Measurements from ENCODE around the gene EEFSEC. TPM values are rescaled to one million over a fixed set of nuclear protein-coding genes. Genes with fewer than 3 reads are reported as not detected.

EEFSEC gene
- total RNA-seq (2021): 9.5 and 10.2 TPM in 2 replicates
- long read RNA-seq, transcript EEFSEC-201 (7 exons, 2,232 nt): major isoform, 79 of 118 reads
- long read RNA-seq, partial matches to known transcripts: 0 of 118 reads
- long read RNA-seq, other reads (novel, unspliced or antisense): 39 of 118 reads

- Histone ChIP-seq H2AFZ (ENCODE audit: low read length) (peak within 1 kb of the TSS; percentile 14), H3K23ac (ENCODE audit: insufficient read length, low read depth, low read length) (no peak within 1 kb of the TSS), H3K9me3 (ENCODE audit: control insufficient read depth, low read depth, low read length) (no peaks in the 10 kb centered on the region), H4K8ac (replicated peaks; ENCODE audit: insufficient read length, low read depth, low read length) (no peak within 1 kb of the TSS), H3K4me2 (ENCODE audit: insufficient read depth, insufficient read length, low read length) (peak within 1 kb of the TSS; percentile 32), H3K4ac (ENCODE audit: low read depth, low read length) (no peak within 1 kb of the TSS), H3T11ph (ENCODE audit: low read length) (no peak within 1 kb of the TSS), H3K27ac (ENCODE audit: insufficient read length, low read depth, low read length) (no peak within 1 kb of the TSS), H2BK12ac (ENCODE audit: insufficient read length, low read depth, low read length) (no peak within 1 kb of the TSS), H3K56ac (ENCODE audit: insufficient read length, low read depth, low read length) (no peak within 1 kb of the TSS), H3K14ac (ENCODE audit: insufficient read depth, low read length) (peak within 1 kb of the TSS; percentile 71; the same call in 1 of the 2 replicates), H3K9ac (ENCODE audit: extremely low read depth, insufficient read length, low read length) (peak within 1 kb of the TSS; percentile 79), H3K23me2 (ENCODE audit: insufficient read length, low read depth, low read length, poor library complexity, severe bottlenecking) (no peaks in the 10 kb centered on the region), H3K79me1 (ENCODE audit: insufficient read depth, low read depth, low read length, poor library complexity, severe bottlenecking) (no peaks in the 10 kb centered on the region), H3K27me3 (ENCODE audit: insufficient read depth, low read length) (no peaks in the 10 kb centered on the region), H2BK120ac (ENCODE audit: low read depth, low read length, poor library complexity, severe bottlenecking) (no peak within 1 kb of the TSS), H2BK5ac (ENCODE audit: insufficient read length, low read length) (no peak within 1 kb of the TSS), H2BK20ac (ENCODE audit: low read depth, low read length, poor library complexity, severe bottlenecking) (no peak within 1 kb of the TSS), H2BK15ac (ENCODE audit: low read depth, low read length) (no peak within 1 kb of the TSS), H4K5ac (ENCODE audit: insufficient read length, low read depth, low read length) (no peak within 1 kb of the TSS), H4K91ac (ENCODE audit: insufficient read length, low read depth, low read length) (no peak within 1 kb of the TSS), H3K79me2 (ENCODE audit: insufficient read depth, low read length) (no peaks in the 10 kb centered on the region), H4K20me1 (ENCODE audit: control insufficient read depth, insufficient read depth, insufficient read length) (no peaks in the 10 kb centered on the region), H2AK5ac (ENCODE audit: insufficient read length, low read length) (no peak within 1 kb of the TSS), H3K4me1 (ENCODE audit: insufficient read depth, low read length) (no peaks in the 10 kb centered on the region), H3K18ac (ENCODE audit: insufficient read length, low read depth, low read length) (peak within 1 kb of the TSS; percentile 8)
- WGBS (ENCODE audit: extremely low coverage, insufficient read length, low lambda C conversion rate): no CpG with 5 or more reads among the region's 96 CpGs
- Mint-ChIP-seq H3K4me1 (peaks cover 2 to 7% of the 10 kb centered on the region in 2 experiments), H3K27me3 (ENCODE audit: low read depth) (peaks cover 19% of the 10 kb centered on the region), H3K36me3 (ENCODE audit: insufficient read depth in 1 of 3, low read depth in 3 of 3) (peaks cover 19 to 25% (median 19%) of the 10 kb centered on the region in 3 experiments), H3K27ac (peak within 1 kb of the TSS in 2 of 3 experiments; percentile 32 to 89; a peak in 4 of 7 replicates), H3K9me3 (peaks cover 7 to 13% of the 10 kb centered on the region in 2 experiments; a peak in 4 of 5 replicates), H3K4me3 (peak within 1 kb of the TSS; percentile 75 to 89)
- no peak for TF ChIP-seq CTCF (conservative IDR thresholded peaks at IDR 0.05)
- DNase-seq: peak; percentile 76
Observed at GRCh38 chr3:128153156-128154041, at the start of gene EEFSEC. Gene EEFSEC (plus strand): TSS chr3:128153481. CDS start chr3:128153508, 27 bp downstream.
